GM23338 (cell line): ENCODE measurements around the gene GLRA1. TPM values are rescaled to one million over a fixed set of nuclear protein-coding genes. Genes with fewer than 3 reads are reported as not detected.

Experiments used
- ATAC-seq: fragments of 200-7000 bp; cut with Tn5 transposase; 3 replicates; pipeline ENCODE4 v1.9.1; 2020
- DNase-seq: peaks from one replicate; pipeline ENCODE4 v3.0.0-alpha.2; 2015; ENCODE audit warnings: low spot score
- H2AFZ ChIP-seq: fragments of 200-600 bp; sonication (generic); 2 replicates; pipeline ENCODE4 v1.8.0; 2016; ENCODE audit warnings: antibody characterized with exemption, mild to moderate bottlenecking, moderate library complexity
- H3F3A ChIP-seq: fragments of 200-600 bp; sonication (generic); replicated peaks from 2 replicates; pipeline ENCODE4 v1.8.0; 2017; ENCODE audit warnings: antibody characterized with exemption, mixed run types, low read depth
- H3K27ac ChIP-seq: fragments of 200-600 bp; sonication (generic); 2 replicates; pipeline ENCODE4 v1.6.1; 2016; ENCODE audit warnings: low read depth
- H3K27me3 ChIP-seq: fragments of 200-600 bp; sonication (generic); 2 replicates; pipeline ENCODE4 v1.8.0; 2016; ENCODE audit warnings: mild to moderate bottlenecking, mixed run types, moderate library complexity; ENCODE audit not compliant: insufficient read depth
- H3K36me3 ChIP-seq: fragments of 200-600 bp; sonication (generic); 2 replicates; pipeline ENCODE4 v1.8.0; 2016; ENCODE audit warnings: mild to moderate bottlenecking; ENCODE audit not compliant: insufficient read depth
- H3K4me1 ChIP-seq: fragments of 200-600 bp; sonication (generic); 2 replicates; pipeline ENCODE4 v1.8.0; 2016; ENCODE audit warnings: mild to moderate bottlenecking, moderate library complexity; ENCODE audit not compliant: insufficient read depth
- H3K4me2 ChIP-seq: fragments of 200-600 bp; sonication (generic); 2 replicates; pipeline ENCODE4 v1.7.1; 2017; ENCODE audit warnings: mixed run types
- H3K4me3 ChIP-seq: fragments of 200-600 bp; sonication (generic); 2 replicates; pipeline ENCODE4 v1.6.1; 2016; ENCODE audit warnings: mixed run types
- H3K79me2 ChIP-seq: fragments of 200-600 bp; sonication (generic); replicated peaks from 2 replicates; pipeline ENCODE4 v1.8.0; 2017; ENCODE audit warnings: mild to moderate bottlenecking; ENCODE audit not compliant: insufficient read depth
- H3K9me2 ChIP-seq: fragments of 200-600 bp; sonication (generic); 2 replicates; pipeline ENCODE4 v1.8.0; 2017; ENCODE audit not compliant: insufficient read depth
- H4K20me1 ChIP-seq: fragments of 200-600 bp; sonication (generic); replicated peaks from 2 replicates; pipeline ENCODE4 v1.8.0; 2017; ENCODE audit warnings: mild to moderate bottlenecking; ENCODE audit not compliant: insufficient read depth
- H3K27ac Mint-ChIP-seq: 2 replicates; pipeline ENCODE4 v1.8.0; 2020; ENCODE audit warnings: inconsistent platforms, mild to moderate bottlenecking, moderate library complexity, mixed read lengths
- H3K27me3 Mint-ChIP-seq: 3 replicates; pipeline ENCODE4 v1.8.0; 2022; ENCODE audit warnings: low read depth, mild to moderate bottlenecking, moderate library complexity, mixed read lengths, inconsistent platforms; ENCODE audit not compliant: insufficient read depth, poor library complexity
- H3K36me3 Mint-ChIP-seq: 3 replicates; pipeline ENCODE4 v1.8.0; 2021; ENCODE audit warnings: low read depth, mild to moderate bottlenecking, inconsistent platforms, moderate library complexity, mixed read lengths
- H3K4me1 Mint-ChIP-seq: 3 replicates; pipeline ENCODE4 v1.8.0; 2020; ENCODE audit warnings: mild to moderate bottlenecking, inconsistent platforms, mixed read lengths
- H3K4me3 Mint-ChIP-seq: 3 replicates; pipeline ENCODE4 v1.8.0; 2021; ENCODE audit warnings: moderate library complexity, mild to moderate bottlenecking, inconsistent platforms, mixed read lengths
- H3K9me3 Mint-ChIP-seq: 3 replicates; pipeline ENCODE4 v1.8.0; 2020; ENCODE audit warnings: moderate library complexity, mild to moderate bottlenecking, inconsistent platforms, mixed read lengths
- CREB1 ChIP-seq: fragments of 250-450 bp; sonication (Bioruptor Pico); IDR thresholded peaks from 2 replicates; pipeline ENCODE4 v1.5.0; 2020; ENCODE audit warnings: low read depth, mild to moderate bottlenecking, moderate library complexity
- CTCF ChIP-seq, 2 experiments: fragments of 200-600 bp in 1 of 2; sonication (generic) in 1 of 2; conservative IDR thresholded peaks; 2 replicates each; pipeline versions ENCODE4 v1.5.1 to v1.6.1; 2016 to 2017; ENCODE audit warnings: antibody characterized with exemption in 2 of 2, low read depth in 2 of 2, mild to moderate bottlenecking in 2 of 2, moderate library complexity in 1 of 2
- EZH2 ChIP-seq: fragments of 200-600 bp; sonication (generic); IDR thresholded peaks from one replicate; pipeline ENCODE4 v1.8.0; 2017; ENCODE audit warnings: antibody characterized with exemption, mild to moderate bottlenecking, low read depth; ENCODE audit not compliant: unreplicated experiment
- EZH2phosphoT487 ChIP-seq: fragments of 200-600 bp; sonication (generic); IDR thresholded peaks from one replicate; pipeline ENCODE4 v1.8.1; 2018; ENCODE audit warnings: antibody characterized with exemption; ENCODE audit not compliant: unreplicated experiment
- JUNB ChIP-seq: IDR thresholded peaks from one replicate; pipeline ENCODE4 v1.6.1; 2016; ENCODE audit warnings: antibody characterized with exemption; ENCODE audit not compliant: unreplicated experiment
- NANOG ChIP-seq: IDR thresholded peaks from 2 replicates; pipeline ENCODE4 v1.6.1; 2016; ENCODE audit warnings: antibody characterized with exemption, borderline replicate concordance
- POLR2AphosphoS5 ChIP-seq: IDR thresholded peaks from 2 replicates; pipeline ENCODE4 v1.6.1; 2016; ENCODE audit warnings: antibody characterized with exemption, low read depth
- STAT1 ChIP-seq: IDR thresholded peaks from one replicate; pipeline ENCODE4 v1.6.1; 2016; ENCODE audit warnings: antibody characterized with exemption; ENCODE audit not compliant: unreplicated experiment
- ZNF114 ChIP-seq: fragments of 250-450 bp; sonication (Bioruptor Pico); IDR thresholded peaks from 2 replicates; pipeline ENCODE4 v1.5.0; 2020; ENCODE audit warnings: mild to moderate bottlenecking, moderate library complexity
- ZNF331 ChIP-seq: fragments of 250-450 bp; sonication (Bioruptor Pico); IDR thresholded peaks from 2 replicates; pipeline ENCODE4 v1.5.0; 2020; ENCODE audit warnings: low read depth, mild to moderate bottlenecking, moderate library complexity
- polyA plus RNA-seq: library from polyadenylated mRNA; unstranded; fragments of >200 nt; fragmentation: Nextera tagmentation; extraction: Ambion mirVana; gene quantifications from 2 replicates; pipeline ENCODE4 v1.2.1, GENCODE V29; 2016
- total RNA-seq: library from RNA; depleted of rRNA; stranded (reverse); fragments of >200 nt; shearing (Covaris generic); gene quantifications from 2 replicates; pipeline ENCODE4 v1.2.3, GENCODE V29; 2014
- TF ChIP-seq, protein P1 (sequence below): IDR thresholded peaks from 2 replicates; pipeline ENCODE4 v1.6.1; 2016; ENCODE audit warnings: antibody characterized with exemption
- TF ChIP-seq, protein P2 (sequence below): fragments of 250-450 bp; sonication (Bioruptor Pico); IDR thresholded peaks from 2 replicates; pipeline ENCODE4 v1.5.0; 2020; ENCODE audit warnings: mild to moderate bottlenecking, moderate library complexity
- TF ChIP-seq, protein P3 (sequence below): IDR thresholded peaks from one replicate; pipeline ENCODE4 v1.6.1; 2018; ENCODE audit warnings: antibody characterized with exemption; ENCODE audit not compliant: unreplicated experiment

GLRA1 gene
- total and polyA plus RNA-seq, 2 experiments from 2014 or later = not detected

GRCh38 chr5:151829370-151829769, 95.3 kb downstream of the GLRA1 start:
- Histone ChIP-seq H3K4me3 (no peak overlapping the region), H3K9me2 (no peaks in the 10 kb centered on the region; the same call in 1 of the 2 replicates), H3K79me2 (no peaks in the 10 kb centered on the region), H3K4me2 (no peak overlapping the region), H3K4me1 (peaks cover 5% of the 10 kb centered on the region), H4K20me1 (peaks cover 5% of the 10 kb centered on the region; the same call in 1 of the 2 replicates), H3K27me3 (no peaks in the 10 kb centered on the region), H3K36me3 (peaks cover 9% of the 10 kb centered on the region), H3K27ac (no peak overlapping the region), H2AFZ (no peak overlapping the region), H3F3A (no peaks in the 10 kb centered on the region)
- ATAC-seq (no peak), DNase-seq (no peak)
- Mint-ChIP-seq H3K36me3 (peaks cover 68% of the 10 kb centered on the region), H3K27ac (no peak overlapping the region), H3K4me1 (peaks cover 5% of the 10 kb centered on the region), H3K27me3 (peaks cover 12% of the 10 kb centered on the region), H3K9me3 (peaks cover 47% of the 10 kb centered on the region), H3K4me3 (no peak overlapping the region)
- TF ChIP-seq POLR2AphosphoS5 = no peak
- TF ChIP-seq, protein P1, sequence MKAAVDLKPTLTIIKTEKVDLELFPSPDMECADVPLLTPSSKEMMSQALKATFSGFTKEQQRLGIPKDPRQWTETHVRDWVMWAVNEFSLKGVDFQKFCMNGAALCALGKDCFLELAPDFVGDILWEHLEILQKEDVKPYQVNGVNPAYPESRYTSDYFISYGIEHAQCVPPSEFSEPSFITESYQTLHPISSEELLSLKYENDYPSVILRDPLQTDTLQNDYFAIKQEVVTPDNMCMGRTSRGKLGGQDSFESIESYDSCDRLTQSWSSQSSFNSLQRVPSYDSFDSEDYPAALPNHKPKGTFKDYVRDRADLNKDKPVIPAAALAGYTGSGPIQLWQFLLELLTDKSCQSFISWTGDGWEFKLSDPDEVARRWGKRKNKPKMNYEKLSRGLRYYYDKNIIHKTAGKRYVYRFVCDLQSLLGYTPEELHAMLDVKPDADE = no peak
- no peak for TF ChIP-seq NANOG
- no peak for TF ChIP-seq CREB1 (CRISPR knock-in tag)
- no peak for TF ChIP-seq CTCF (conservative IDR thresholded peaks at IDR 0.05; ENCODE audit: low read depth in 2 of 2)
- no peak for TF ChIP-seq EZH2
- no peak for TF ChIP-seq ZNF114
- TF ChIP-seq EZH2phosphoT487 = no peak
- TF ChIP-seq, protein P2, sequence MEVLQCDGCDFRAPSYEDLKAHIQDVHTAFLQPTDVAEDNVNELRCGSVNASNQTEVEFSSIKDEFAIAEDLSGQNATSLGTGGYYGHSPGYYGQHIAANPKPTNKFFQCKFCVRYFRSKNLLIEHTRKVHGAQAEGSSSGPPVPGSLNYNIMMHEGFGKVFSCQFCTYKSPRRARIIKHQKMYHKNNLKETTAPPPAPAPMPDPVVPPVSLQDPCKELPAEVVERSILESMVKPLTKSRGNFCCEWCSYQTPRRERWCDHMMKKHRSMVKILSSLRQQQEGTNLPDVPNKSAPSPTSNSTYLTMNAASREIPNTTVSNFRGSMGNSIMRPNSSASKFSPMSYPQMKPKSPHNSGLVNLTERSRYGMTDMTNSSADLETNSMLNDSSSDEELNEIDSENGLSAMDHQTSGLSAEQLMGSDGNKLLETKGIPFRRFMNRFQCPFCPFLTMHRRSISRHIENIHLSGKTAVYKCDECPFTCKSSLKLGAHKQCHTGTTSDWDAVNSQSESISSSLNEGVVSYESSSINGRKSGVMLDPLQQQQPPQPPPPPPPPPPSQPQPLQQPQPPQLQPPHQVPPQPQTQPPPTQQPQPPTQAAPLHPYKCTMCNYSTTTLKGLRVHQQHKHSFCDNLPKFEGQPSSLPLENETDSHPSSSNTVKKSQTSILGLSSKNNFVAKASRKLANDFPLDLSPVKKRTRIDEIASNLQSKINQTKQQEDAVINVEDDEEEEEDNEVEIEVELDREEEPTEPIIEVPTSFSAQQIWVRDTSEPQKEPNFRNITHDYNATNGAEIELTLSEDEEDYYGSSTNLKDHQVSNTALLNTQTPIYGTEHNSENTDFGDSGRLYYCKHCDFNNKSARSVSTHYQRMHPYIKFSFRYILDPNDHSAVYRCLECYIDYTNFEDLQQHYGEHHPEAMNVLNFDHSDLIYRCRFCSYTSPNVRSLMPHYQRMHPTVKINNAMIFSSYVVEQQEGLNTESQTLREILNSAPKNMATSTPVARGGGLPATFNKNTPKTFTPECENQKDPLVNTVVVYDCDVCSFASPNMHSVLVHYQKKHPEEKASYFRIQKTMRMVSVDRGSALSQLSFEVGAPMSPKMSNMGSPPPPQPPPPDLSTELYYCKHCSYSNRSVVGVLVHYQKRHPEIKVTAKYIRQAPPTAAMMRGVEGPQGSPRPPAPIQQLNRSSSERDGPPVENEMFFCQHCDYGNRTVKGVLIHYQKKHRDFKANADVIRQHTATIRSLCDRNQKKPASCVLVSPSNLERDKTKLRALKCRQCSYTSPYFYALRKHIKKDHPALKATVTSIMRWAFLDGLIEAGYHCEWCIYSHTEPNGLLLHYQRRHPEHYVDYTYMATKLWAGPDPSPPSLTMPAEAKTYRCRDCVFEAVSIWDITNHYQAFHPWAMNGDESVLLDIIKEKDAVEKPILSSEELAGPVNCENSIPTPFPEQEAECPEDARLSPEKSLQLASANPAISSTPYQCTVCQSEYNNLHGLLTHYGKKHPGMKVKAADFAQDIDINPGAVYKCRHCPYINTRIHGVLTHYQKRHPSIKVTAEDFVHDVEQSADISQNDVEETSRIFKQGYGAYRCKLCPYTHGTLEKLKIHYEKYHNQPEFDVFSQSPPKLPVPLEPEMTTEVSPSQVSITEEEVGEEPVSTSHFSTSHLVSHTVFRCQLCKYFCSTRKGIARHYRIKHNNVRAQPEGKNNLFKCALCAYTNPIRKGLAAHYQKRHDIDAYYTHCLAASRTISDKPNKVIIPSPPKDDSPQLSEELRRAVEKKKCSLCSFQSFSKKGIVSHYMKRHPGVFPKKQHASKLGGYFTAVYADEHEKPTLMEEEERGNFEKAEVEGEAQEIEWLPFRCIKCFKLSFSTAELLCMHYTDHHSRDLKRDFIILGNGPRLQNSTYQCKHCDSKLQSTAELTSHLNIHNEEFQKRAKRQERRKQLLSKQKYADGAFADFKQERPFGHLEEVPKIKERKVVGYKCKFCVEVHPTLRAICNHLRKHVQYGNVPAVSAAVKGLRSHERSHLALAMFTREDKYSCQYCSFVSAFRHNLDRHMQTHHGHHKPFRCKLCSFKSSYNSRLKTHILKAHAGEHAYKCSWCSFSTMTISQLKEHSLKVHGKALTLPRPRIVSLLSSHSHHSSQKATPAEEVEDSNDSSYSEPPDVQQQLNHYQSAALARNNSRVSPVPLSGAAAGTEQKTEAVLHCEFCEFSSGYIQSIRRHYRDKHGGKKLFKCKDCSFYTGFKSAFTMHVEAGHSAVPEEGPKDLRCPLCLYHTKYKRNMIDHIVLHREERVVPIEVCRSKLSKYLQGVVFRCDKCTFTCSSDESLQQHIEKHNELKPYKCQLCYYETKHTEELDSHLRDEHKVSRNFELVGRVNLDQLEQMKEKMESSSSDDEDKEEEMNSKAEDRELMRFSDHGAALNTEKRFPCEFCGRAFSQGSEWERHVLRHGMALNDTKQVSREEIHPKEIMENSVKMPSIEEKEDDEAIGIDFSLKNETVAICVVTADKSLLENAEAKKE (CRISPR knock-in tag) = no peak
- TF ChIP-seq ZNF331 (CRISPR knock-in tag) = no peak
- TF ChIP-seq STAT1 = no peak
- no peak for TF ChIP-seq JUNB
- TF ChIP-seq, protein P3, sequence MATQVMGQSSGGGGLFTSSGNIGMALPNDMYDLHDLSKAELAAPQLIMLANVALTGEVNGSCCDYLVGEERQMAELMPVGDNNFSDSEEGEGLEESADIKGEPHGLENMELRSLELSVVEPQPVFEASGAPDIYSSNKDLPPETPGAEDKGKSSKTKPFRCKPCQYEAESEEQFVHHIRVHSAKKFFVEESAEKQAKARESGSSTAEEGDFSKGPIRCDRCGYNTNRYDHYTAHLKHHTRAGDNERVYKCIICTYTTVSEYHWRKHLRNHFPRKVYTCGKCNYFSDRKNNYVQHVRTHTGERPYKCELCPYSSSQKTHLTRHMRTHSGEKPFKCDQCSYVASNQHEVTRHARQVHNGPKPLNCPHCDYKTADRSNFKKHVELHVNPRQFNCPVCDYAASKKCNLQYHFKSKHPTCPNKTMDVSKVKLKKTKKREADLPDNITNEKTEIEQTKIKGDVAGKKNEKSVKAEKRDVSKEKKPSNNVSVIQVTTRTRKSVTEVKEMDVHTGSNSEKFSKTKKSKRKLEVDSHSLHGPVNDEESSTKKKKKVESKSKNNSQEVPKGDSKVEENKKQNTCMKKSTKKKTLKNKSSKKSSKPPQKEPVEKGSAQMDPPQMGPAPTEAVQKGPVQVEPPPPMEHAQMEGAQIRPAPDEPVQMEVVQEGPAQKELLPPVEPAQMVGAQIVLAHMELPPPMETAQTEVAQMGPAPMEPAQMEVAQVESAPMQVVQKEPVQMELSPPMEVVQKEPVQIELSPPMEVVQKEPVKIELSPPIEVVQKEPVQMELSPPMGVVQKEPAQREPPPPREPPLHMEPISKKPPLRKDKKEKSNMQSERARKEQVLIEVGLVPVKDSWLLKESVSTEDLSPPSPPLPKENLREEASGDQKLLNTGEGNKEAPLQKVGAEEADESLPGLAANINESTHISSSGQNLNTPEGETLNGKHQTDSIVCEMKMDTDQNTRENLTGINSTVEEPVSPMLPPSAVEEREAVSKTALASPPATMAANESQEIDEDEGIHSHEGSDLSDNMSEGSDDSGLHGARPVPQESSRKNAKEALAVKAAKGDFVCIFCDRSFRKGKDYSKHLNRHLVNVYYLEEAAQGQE = no peak
